22Rv1 (cell line): ENCODE measurements around the gene IQGAP1.
A peak's percentile ranks its signal among the peaks of the same experiment; 100 is the strongest.

ENCODE experiments used
- H3K27ac ChIP-seq: fragments of 450-650 bp; 2 replicates; pipeline ENCODE4 v1.5.1; 2017
- ZFX ChIP-seq: fragments of 450-650 bp; IDR thresholded peaks from 2 replicates; pipeline ENCODE4 v1.6.1; 2017; ENCODE audit warnings: antibody characterized with exemption, borderline replicate concordance
- TF ChIP-seq, protein P1 (sequence below): fragments of 450-650 bp; IDR thresholded peaks from 2 replicates; pipeline ENCODE4 v1.5.1; 2017; ENCODE audit warnings: mild to moderate bottlenecking

The IQGAP1 gene

GRCh38 chr15:90376789-90377188 is 11.3 kb upstream of the IQGAP1 start:
- TF ChIP-seq ZFX: no peak
- TF ChIP-seq, protein P1, sequence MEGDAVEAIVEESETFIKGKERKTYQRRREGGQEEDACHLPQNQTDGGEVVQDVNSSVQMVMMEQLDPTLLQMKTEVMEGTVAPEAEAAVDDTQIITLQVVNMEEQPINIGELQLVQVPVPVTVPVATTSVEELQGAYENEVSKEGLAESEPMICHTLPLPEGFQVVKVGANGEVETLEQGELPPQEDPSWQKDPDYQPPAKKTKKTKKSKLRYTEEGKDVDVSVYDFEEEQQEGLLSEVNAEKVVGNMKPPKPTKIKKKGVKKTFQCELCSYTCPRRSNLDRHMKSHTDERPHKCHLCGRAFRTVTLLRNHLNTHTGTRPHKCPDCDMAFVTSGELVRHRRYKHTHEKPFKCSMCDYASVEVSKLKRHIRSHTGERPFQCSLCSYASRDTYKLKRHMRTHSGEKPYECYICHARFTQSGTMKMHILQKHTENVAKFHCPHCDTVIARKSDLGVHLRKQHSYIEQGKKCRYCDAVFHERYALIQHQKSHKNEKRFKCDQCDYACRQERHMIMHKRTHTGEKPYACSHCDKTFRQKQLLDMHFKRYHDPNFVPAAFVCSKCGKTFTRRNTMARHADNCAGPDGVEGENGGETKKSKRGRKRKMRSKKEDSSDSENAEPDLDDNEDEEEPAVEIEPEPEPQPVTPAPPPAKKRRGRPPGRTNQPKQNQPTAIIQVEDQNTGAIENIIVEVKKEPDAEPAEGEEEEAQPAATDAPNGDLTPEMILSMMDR: no peak
- H3K27ac ChIP-seq: no peak overlapping the region

GRCh38 chr15:90379263-90379662 is 8.8 kb upstream of the IQGAP1 start:
- H3K27ac ChIP-seq: no peak overlapping the region
- TF ChIP-seq, protein P1: no peak
- TF ChIP-seq ZFX: no peak

- H3K27ac ChIP-seq: no peak overlapping the region
- no peak for TF ChIP-seq ZFX
- TF ChIP-seq, protein P1: no peak
These were observed 6.5 kb upstream of the IQGAP1 start for GRCh38 chr15:90381515-90381914.

- TF ChIP-seq, protein P1: no peak
- TF ChIP-seq ZFX: no peak
- no peak overlapping the region for H3K27ac ChIP-seq
These were observed 5.7 kb upstream of the IQGAP1 start for GRCh38 chr15:90382320-90382719.

- TF ChIP-seq, protein P1: no peak
- no peak for TF ChIP-seq ZFX
These were observed 1.8 kb upstream of the IQGAP1 start for GRCh38 chr15:90386221-90386620.

DNA sequence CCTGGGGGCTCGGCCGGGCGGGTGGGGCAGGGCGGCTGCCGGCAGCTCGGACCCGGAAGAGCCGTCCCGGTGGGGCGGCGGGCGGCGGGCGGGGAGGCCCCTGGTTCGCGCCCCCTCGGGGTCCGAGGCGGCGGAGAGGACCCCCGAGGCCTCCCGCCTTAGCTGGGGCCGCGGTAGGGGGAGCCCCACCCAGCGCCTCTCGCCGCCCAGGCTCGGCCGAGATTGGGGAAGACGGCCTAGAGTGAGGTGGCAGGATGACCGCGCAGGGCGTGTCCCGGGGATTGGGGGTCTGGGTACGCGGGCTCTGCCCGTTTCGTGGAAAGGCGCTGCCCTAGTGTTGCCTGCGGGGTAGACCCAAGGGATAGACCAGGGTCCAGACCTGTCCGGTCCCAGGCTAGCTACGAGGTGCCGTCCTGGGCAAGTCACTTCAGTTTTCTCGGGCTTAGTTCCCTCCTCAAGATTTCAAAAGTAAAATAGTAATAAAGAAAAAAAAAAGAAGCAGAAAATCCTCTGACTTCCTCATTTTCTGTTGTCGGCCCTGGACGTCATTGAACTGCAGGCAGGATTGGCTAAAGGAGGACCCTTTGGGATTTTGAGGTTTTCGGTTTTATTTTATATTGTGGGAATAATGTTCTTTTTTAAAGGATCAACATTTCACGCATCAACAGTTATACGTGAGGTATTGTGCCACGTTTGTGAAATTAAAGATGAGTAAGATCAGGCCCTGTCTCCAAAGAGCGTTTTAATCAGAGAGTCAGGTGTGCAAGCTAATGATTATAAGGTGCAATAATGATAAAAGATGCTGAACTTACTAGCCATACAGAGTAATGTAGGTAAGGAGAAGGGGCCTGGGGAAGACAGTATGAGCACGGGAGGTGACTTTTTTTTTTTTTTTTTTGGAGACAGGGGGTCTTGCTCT is 679 bp downstream of the IQGAP1 start:
- peak overlapping the region; percentile 71 for H3K27ac ChIP-seq
- TF ChIP-seq, protein P1: peak; percentile 11; the same call in 1 of the 2 replicates
- TF ChIP-seq ZFX: no peak

More at GRCh38 chr15:90386221-90386620, 1.8 kb upstream of the IQGAP1 start:
- no peak overlapping the region for H3K27ac ChIP-seq

GRCh38 chr15:90389513-90389912 is 1.5 kb downstream of the IQGAP1 start:
- no peak overlapping the region for H3K27ac ChIP-seq
- TF ChIP-seq, protein P1: no peak
- no peak for TF ChIP-seq ZFX
